Cerebellar nuclear complex (tissue), 1 donor: ENCODE results near the gene TNNT1.

Source experiments
- DNase-seq, 2 experiments: peaks; one replicate each; lab custom pipeline; 2025; lab: John Stamatoyannopoulos, UW

Gene TNNT1

DNA sequence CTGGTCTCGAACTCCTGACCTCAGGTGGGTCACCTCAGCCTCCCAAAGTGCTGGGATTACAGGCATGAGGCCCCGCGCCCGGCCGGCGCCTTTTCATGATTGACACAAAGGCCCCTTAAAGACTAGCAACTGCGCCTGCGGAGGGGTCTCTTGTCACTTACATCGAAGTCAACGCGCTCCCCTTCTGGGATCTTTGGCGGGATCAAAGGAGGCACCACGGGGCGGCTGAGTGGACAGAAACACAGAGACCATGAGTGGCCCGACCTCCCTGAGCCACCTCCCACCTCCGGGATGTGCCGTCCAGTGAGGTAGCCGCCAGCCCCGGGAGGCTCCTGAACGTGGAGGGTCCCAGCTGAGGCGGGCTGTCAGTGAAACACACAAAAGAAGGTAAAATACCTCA lies 7.3 kb downstream of the TNNT1 start:
- DNase-seq: no peak

DNA sequence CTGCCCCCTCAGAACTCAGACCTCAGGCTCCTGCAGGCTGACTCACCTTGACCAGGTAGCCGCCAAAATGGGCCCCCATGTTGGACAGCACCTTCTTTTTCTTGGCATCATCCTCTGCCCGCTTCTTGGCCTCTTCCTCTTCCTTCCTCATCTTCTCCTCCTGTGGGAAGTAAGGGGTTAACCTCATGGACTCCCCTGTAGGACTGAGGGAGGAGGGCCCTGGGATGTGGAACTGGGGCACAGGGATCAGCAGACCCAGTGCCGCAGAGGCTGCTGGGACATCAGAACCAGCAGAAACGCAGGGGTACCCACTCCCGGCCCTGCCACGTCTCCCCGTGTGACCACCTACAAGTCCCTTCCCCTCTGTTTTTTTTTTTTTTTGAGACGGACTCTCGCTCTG lies 11.1 kb downstream of the TNNT1 start:
- no peak for DNase-seq

DNA sequence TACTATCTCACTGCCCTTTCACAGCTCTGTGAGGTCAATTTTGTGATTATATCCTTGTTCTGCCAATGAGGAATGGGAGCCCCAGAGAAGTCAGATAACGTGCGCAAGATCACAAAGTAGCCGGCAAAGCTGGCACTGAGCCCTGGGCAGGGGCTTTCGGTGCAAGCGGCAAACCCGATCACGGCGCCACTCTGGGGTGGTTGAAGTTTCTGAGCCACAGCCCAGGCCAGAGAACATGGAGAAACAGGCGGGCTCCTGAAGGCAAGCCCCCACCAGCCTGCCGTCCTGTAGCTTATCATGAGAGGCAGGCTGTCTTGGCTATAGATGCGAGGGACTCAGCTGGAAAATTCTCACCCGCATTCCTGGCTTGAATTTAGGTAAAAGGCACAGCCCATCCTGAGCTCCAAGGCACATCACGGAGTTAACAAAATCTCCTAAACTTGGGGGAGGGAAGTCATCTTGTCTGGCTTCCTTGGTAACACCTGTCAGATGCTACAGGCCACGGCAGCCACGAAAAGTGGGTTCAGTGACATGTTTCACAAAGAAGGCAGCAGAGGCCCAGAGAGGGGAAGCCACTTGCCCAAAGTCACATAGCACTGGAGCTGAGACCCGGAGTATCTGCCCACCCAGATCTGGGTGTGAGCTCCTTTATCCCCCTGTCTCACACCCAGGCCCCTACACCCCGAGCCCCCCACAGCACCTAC lies 12.5 kb downstream of the TNNT1 start:
- DNase-seq: no peak

DNA sequence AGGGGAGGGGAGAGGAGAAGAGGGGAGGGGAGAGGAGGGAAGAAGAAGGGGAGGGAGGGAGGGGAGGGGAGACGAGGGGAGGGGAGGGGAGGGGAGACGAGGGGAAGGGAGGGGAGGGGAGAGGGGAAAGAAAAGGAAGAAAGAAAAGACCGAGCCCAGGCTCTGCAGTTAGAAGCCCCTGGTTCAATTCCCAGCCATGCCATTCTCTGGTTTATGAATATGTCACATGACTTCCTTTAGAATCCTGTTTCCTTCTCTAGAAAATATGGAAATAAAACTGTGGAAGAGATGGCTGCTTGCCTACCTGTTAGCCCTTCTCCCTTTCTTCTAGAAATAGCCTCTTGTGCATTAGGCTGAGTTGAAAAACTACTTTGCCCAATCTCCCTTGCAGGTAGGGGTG lies 14.3 kb downstream of the TNNT1 start:
- DNase-seq: no peak

- no peak for DNase-seq
These were observed 15.2 kb downstream of the TNNT1 start for GRCh38 chr19:55133639-55134444.

GRCh38 chr19:55132453-55133129 lies 16.4 kb downstream of the TNNT1 start:
- no peak for DNase-seq

DNA sequence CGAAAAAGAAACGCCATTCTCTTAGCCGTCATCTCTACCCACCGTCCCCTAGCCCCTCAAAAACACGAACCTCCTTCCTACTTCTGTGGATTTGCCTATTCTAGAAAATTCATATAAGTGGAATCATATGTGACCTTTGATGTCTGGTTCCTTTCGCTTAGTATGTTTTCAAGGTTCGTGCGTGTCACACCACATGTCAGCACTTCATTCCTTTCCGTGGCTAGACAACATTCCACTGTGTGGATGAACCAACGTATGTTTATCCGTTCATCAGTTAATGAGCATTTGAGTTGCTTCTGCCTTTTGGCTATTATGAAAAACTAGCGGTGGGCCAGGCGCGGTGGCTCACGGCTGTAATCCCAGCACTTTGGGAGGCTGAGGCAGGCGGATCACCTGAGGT lies 17.6 kb downstream of the TNNT1 start:
- DNase-seq: no peak

- DNase-seq: no peak
These were observed 30.0 kb downstream of the TNNT1 start for GRCh38 chr19:55119053-55119452.

- DNase-seq: peak; percentile 37 to 58
These were observed 30.5 kb downstream of the TNNT1 start for GRCh38 chr19:55118401-55118991.

GRCh38 chr19:55117663-55118391 lies 31.2 kb downstream of the TNNT1 start:
- DNase-seq: peak; percentile 84 to 97

DNA sequence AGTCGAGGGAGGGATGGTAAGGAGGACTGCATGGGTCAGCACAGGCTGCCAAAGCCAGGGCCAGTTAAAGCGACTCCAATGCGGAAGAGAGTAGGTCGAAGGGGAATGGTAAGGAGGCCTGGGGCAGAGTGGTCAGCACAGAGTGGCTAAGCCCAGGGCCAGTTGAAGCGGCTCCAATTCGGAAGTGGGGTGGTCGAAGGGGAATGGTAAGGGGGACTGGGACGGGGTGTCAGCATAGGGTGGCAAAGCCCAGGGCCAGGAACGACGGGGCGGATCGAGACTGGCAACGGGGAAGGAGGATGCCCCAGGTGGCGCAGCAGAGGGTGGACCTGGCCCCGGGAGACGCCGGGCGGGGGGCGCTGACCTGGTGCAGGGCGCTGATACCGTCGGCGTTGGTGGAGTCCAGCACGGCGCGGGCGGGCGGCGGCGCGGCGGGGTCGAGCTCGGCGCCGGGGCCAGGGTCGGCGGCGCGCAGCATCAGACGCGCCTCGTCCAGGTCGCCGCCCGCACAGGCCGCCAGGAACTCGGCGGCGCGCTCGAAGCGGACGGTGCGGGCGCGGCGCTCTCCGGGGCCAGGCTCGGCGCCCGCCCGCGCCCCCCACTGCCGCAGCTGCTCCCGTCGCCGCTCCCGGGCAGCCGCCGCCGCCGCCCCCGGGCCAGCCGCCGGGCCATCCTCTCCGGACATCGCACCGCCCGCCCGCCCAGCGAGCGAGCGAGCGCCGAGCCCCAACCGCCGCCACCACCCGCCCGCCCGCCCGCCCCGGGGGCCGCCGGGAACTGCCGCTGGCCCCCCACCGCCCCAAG lies 31.9 kb downstream of the TNNT1 start, which contains the start of gene PPP1R12C:
PPP1R12C (minus strand) TSS at position 779 of the 804 bp plus-strand sequence; CDS start at position 685, 94 bp downstream.
- DNase-seq: no peak

DNA sequence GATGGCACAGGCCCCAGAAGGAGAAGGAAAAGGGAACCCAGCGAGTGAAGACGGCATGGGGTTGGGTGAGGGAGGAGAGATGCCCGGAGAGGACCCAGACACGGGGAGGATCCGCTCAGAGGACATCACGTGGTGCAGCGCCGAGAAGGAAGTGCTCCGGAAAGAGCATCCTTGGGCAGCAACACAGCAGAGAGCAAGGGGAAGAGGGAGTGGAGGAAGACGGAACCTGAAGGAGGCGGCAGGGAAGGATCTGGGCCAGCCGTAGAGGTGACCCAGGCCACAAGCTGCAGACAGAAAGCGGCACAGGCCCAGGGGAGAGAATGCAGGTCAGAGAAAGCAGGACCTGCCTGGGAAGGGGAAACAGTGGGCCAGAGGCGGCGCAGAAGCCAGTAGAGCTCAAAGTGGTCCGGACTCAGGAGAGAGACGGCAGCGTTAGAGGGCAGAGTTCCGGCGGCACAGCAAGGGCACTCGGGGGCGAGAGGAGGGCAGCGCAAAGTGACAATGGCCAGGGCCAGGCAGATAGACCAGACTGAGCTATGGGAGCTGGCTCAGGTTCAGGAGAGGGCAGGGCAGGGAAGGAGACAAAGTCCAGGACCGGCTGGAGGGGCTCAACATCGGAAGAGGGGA lies 32.7 kb downstream of the TNNT1 start:
- peak in 1 of 2 experiments; percentile 2 for DNase-seq

DNA sequence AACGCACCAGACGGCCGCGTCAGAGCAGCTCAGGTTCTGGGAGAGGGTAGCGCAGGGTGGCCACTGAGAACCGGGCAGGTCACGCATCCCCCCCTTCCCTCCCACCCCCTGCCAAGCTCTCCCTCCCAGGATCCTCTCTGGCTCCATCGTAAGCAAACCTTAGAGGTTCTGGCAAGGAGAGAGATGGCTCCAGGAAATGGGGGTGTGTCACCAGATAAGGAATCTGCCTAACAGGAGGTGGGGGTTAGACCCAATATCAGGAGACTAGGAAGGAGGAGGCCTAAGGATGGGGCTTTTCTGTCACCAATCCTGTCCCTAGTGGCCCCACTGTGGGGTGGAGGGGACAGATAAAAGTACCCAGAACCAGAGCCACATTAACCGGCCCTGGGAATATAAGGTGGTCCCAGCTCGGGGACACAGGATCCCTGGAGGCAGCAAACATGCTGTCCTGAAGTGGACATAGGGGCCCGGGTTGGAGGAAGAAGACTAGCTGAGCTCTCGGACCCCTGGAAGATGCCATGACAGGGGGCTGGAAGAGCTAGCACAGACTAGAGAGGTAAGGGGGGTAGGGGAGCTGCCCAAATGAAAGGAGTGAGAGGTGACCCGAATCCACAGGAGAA lies 33.5 kb downstream of the TNNT1 start:
- DNase-seq: no peak

DNA sequence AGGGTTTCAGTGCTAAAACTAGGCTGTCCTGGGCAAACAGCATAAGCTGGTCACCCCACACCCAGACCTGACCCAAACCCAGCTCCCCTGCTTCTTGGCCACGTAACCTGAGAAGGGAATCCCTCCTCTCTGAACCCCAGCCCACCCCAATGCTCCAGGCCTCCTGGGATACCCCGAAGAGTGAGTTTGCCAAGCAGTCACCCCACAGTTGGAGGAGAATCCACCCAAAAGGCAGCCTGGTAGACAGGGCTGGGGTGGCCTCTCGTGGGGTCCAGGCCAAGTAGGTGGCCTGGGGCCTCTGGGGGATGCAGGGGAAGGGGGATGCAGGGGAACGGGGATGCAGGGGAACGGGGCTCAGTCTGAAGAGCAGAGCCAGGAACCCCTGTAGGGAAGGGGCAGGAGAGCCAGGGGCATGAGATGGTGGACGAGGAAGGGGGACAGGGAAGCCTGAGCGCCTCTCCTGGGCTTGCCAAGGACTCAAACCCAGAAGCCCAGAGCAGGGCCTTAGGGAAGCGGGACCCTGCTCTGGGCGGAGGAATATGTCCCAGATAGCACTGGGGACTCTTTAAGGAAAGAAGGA lies 34.4 kb downstream of the TNNT1 start:
- DNase-seq: no peak

GRCh38 chr19:55113570-55114039 lies 35.4 kb downstream of the TNNT1 start:
- no peak for DNase-seq

DNA sequence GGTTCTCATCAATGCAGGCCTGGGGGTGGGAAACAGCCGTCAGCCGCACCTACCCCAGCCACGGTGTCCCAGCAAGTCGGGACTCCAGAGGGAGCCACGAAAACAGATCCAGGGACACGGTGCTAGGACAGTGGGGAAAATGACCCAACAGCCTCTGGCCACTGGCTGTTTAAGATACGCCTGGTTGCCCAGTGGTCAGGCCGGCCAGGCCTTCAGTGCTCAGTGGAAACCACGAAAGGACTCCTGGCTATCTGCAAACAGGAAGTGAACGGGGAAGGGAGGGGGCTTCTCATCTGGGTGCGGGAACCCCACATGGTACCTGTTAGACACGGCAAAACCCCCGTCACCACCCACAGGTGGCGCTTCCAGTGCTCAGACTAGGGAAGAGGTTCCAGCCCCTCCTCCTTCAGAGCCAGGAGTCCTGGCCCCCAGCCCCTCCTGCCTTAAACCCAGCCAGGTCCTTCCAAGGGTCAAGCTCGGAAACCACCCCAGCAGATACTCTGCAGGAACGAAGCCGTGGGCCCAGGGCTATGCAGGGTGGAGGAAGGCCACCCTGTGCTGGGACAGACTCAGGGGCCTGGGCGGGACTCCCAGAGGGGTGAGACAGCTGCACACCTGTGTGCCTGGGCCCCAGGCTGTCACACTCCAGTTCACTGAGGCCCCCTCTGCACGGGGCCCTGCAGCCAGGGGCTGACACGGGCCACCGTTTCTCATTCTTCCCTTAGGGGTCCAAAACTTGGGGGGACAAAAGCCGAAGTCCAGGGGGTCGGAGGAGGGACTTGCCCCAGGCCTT lies 36.0 kb downstream of the TNNT1 start:
- no peak for DNase-seq

DNA sequence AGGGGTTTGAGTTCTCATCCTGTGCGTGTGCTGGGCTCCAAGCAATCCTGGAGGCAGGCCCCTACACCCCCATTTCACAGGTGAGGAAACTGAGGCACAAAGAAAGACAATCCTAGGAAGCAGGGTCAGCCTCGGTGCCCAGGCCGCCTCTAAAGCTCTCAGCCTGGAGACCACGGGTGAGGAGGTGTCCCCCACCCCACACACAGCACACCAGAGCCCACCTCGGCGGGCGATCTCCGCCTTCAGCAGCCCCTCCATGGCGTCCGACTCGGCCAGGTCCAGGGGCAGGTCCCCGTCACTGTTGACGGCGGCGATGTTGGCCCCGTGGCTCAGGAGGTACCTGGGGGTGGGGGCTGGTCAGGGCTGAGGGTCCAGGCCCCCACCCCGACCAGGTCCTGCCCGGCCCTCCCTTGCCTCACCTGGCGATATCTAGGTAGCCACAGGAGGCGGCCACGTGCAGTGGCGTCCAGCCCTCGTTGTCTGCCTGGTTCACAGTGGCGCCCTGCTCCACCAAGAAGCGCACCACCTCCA lies 36.7 kb downstream of the TNNT1 start:
- DNase-seq: no peak

DNA sequence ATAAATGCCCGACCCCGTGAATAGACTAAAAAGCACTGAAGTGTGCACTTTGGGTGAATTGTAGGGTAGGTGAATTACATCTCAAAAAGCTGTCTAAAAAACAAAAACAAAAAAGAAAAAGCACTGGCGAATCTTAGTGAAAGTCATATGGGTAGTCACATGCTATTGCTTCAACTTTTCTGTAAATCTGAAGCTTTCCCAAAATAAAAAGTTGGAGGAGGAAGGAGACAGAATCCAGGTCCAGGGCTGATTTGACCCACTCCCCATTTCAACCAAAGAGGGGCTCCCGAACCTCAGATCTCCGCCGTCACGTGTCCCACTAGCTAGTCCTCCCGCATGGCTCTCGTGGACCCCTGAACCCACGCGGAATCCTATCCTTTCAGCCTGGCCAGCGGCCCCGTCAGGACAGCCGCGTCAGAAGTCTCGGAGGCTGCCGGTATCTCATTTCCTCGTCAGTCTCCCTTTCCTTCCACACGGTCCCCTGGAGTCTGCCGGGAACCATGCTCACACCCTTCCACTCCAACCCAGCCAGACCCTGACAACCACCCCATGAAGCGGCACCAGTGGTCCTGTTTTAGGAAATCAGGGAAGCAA lies 37.7 kb downstream of the TNNT1 start:
- DNase-seq: no peak
